Measurements from ENCODE around the gene ADA. TPM values are rescaled to one million over a fixed set of nuclear protein-coding genes. Genes with fewer than 3 reads are reported as not detected.

ADA gene
- total RNA-seq, 1 donor = 15.9 TPM

Other genes starting within 250 kb of the ADA start
- gene TTPAL, start 175.8 kb downstream of the ADA start, total RNA-seq = 12.1 and 12.7 TPM in 2 replicates
- gene SERINC3, start 129.6 kb downstream of the ADA start, total RNA-seq = 167 and 191 TPM in 2 replicates
- 94.6 and 107 TPM in 2 replicates for gene PKIG, start 69.1 kb downstream of the ADA start, total RNA-seq
- gene CCN5, start 63.7 kb upstream of the ADA start, total RNA-seq = 520 and 687 TPM in 2 replicates
- gene KCNK15, start 94.2 kb upstream of the ADA start, total RNA-seq = 81.3 and 121 TPM in 2 replicates
- 0.29 and 0.36 TPM in 2 replicates for gene RIMS4, start 158.8 kb upstream of the ADA start, total RNA-seq
- gene YWHAB, start 234.0 kb upstream of the ADA start, total RNA-seq = 121 and 135 TPM in 2 replicates